ENCODE results near the gene RET.

GRCh38 chr10:43090188-43090587 lies 13.3 kb downstream of the RET start:
- TF ChIP-seq CTCF (IDR thresholded peaks at IDR 0.05; ENCODE audit: borderline replicate concordance, extremely low read depth, low read length, poor library complexity, severe bottlenecking) (no peak), EZH2 (IDR thresholded peaks at IDR 0.05; ENCODE audit: borderline replicate concordance, low read depth, low read length, severe bottlenecking) (no peak)

All from DND-41 (cell line).